ENCODE data around the gene DCTN3. TPM values are rescaled to one million over a fixed set of nuclear protein-coding genes. Genes with fewer than 3 reads are reported as not detected.

Gene DCTN3
- total RNA-seq, 1 experiment from 2014 or later: 57.5 TPM

DNA sequence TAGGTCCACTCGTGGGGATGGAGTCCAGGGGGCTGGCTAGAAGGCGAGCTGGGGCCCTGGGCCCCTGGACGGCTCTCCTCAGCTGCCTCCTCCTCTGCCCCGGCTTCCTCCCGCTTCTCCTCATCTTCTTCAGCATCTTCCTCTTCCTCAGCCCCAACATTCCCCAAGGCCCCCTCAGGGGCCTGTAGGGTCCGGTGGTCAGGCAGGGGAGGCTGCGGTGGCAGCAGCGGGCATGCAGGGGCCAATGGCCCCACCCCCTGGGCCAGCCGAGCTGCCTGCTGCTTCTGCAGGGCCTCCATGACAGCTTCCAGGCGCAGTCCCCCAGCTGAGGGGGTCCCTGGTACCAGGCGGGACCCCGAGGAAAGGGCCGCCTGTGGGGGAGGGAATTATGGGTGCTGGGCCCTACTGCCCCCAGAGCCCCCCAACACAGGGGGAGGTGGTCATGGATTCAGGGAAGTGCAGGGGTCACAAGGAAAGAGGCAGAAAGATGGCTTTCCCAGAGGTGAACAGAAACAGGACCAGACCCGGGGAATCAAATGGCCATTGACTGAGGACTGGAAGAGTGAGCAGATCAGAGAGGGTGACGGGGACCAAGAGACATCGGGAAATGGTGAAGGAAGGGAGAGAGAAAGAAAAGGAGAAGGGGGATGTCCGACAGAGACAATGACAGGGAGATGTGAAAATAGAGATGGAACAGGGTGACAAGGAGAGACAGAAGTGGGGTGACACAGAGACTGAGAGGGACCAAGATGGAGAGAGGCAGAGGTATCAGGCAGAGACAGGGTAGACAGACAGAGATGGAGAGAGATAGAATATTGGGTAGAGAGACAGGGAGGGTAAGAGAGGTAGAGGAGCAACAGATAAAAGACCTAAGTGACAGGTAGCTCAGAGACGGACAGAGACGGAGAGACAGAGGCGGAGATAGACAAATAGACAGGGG, 7.7 kb upstream of the DCTN3 start:
- no peak for TF ChIP-seq EZH2 (IDR thresholded peaks at IDR 0.05; ENCODE audit: low read depth)
- TF ChIP-seq, protein P1, sequence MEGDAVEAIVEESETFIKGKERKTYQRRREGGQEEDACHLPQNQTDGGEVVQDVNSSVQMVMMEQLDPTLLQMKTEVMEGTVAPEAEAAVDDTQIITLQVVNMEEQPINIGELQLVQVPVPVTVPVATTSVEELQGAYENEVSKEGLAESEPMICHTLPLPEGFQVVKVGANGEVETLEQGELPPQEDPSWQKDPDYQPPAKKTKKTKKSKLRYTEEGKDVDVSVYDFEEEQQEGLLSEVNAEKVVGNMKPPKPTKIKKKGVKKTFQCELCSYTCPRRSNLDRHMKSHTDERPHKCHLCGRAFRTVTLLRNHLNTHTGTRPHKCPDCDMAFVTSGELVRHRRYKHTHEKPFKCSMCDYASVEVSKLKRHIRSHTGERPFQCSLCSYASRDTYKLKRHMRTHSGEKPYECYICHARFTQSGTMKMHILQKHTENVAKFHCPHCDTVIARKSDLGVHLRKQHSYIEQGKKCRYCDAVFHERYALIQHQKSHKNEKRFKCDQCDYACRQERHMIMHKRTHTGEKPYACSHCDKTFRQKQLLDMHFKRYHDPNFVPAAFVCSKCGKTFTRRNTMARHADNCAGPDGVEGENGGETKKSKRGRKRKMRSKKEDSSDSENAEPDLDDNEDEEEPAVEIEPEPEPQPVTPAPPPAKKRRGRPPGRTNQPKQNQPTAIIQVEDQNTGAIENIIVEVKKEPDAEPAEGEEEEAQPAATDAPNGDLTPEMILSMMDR (conservative IDR thresholded peaks at IDR 0.05): no peak
- intact Hi-C loops (cut with micrococcal nuclease; ENCODE audit: unreplicated experiment): no loop called here
- Histone ChIP-seq H2AFZ (no peak overlapping the region), H3K9me2 (ENCODE audit: insufficient read depth) (no peaks in the 10 kb centered on the region), H3K4me3 (no peak overlapping the region), H3F3A (ENCODE audit: insufficient read depth, low read depth) (no peaks in the 10 kb centered on the region), H3K27ac (no peak overlapping the region), H3K36me3 (ENCODE audit: low read depth) (no peaks in the 10 kb centered on the region), H3K4me2 (no peak overlapping the region), H3K27me3 (ENCODE audit: insufficient read depth, low read depth) (peaks cover 50% of the 10 kb centered on the region), H4K20me1 (ENCODE audit: insufficient read depth) (no peaks in the 10 kb centered on the region), H3K4me1 (replicated peaks; ENCODE audit: insufficient read depth) (no peaks in the 10 kb centered on the region), H3K9me3 (ENCODE audit: insufficient read depth, low read depth) (no peaks in the 10 kb centered on the region), H3K79me2 (ENCODE audit: low read depth) (no peaks in the 10 kb centered on the region)
- CTCF ChIA-PET: no interaction called here
- no TSS peak for BruUV-seq (replicated peaks)
- POLR2A ChIA-PET (ENCODE audit: unreplicated experiment): no interaction called here
- no peak for DNase-seq

DNA sequence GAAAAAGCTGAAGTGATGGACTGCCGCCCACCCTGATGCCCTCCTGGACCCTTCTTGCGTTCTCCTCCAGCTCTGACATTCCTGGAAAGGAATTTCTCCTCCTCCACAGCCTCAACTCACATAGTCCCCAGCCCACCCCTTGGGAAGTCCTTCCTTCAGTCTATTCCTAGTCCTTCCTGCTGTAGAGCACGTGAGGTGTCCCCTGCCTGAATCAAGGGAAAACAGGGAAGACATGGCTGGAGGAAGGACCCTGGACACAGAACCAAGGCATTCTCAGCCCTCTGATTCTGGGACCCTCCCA, 4.8 kb upstream of the DCTN3 start:
- no peaks in the 10 kb centered on the region for H3F3A ChIP-seq (ENCODE audit: insufficient read depth, low read depth)
- no peak for DNase-seq
- intact Hi-C loops (cut with micrococcal nuclease; ENCODE audit: unreplicated experiment): no loop called here
- no peak overlapping the region for H3K4me2 ChIP-seq
- CTCF ChIA-PET: no interaction called here
- no peaks in the 10 kb centered on the region for H3K79me2 ChIP-seq (ENCODE audit: low read depth)
- POLR2A ChIA-PET (ENCODE audit: unreplicated experiment): no interaction called here
- no peak overlapping the region for H3K27ac ChIP-seq
- peaks cover 50% of the 10 kb centered on the region for H3K27me3 ChIP-seq (ENCODE audit: insufficient read depth, low read depth)
- no peak overlapping the region for H3K4me3 ChIP-seq
- H4K20me1 ChIP-seq (ENCODE audit: insufficient read depth): no peaks in the 10 kb centered on the region
- H3K4me1 ChIP-seq (replicated peaks; ENCODE audit: insufficient read depth): no peaks in the 10 kb centered on the region
- no peaks in the 10 kb centered on the region for H3K36me3 ChIP-seq (ENCODE audit: low read depth)
- H3K9me2 ChIP-seq (ENCODE audit: insufficient read depth): no peaks in the 10 kb centered on the region
- TF ChIP-seq, protein P1 (conservative IDR thresholded peaks at IDR 0.05): no peak
- no peak for TF ChIP-seq EZH2 (IDR thresholded peaks at IDR 0.05; ENCODE audit: low read depth)
- no TSS peak for BruUV-seq (replicated peaks)
- H2AFZ ChIP-seq: no peak overlapping the region
- no peaks in the 10 kb centered on the region for H3K9me3 ChIP-seq (ENCODE audit: insufficient read depth, low read depth)

DNA sequence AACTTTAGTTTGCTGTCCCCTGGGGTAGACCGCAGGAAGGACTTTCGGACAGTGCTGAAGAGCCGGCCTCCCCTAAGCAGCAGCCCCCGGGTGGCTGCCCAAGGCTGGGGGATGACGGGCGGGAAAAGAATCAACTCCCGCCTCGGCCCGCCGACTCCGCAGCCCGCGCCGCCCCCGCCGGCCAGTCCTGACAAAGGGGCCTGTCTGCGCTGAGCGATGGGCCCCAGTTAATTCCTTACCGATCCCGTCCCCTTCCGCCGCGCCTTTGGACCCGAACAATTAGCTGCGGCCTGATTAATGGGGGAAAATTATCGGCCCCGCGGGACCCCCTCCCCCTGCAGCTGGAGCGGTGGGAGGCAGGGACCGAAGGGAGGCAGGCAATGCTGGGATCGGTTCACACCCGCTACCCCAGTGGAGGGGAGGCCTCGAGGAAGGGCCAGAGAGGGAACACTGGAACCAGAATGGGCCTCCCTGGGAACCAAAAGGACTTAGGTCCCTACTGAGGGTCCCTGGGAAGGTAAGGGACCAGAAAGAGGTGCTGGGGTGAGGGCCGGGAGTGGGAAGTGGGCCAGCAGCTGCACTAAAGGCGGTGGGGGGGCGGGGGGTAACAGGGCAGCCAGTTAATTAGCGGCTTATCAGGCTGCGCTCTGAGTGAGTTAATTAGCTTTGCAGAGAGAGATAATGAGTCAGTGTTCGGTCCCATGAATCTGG, 4.3 kb upstream of the DCTN3 start:
- H3K27ac ChIP-seq: no peak overlapping the region
- no peaks in the 10 kb centered on the region for H3K79me2 ChIP-seq (ENCODE audit: low read depth)
- CTCF ChIA-PET: no interaction called here
- H3K9me3 ChIP-seq (ENCODE audit: insufficient read depth, low read depth): no peaks in the 10 kb centered on the region
- no peaks in the 10 kb centered on the region for H3K36me3 ChIP-seq (ENCODE audit: low read depth)
- H3K4me2 ChIP-seq: no peak overlapping the region
- no peak for TF ChIP-seq EZH2 (IDR thresholded peaks at IDR 0.05; ENCODE audit: low read depth)
- TF ChIP-seq, protein P1 (conservative IDR thresholded peaks at IDR 0.05): no peak
- no peak overlapping the region for H2AFZ ChIP-seq
- H3K4me3 ChIP-seq: no peak overlapping the region
- no peaks in the 10 kb centered on the region for H3K9me2 ChIP-seq (ENCODE audit: insufficient read depth)
- POLR2A ChIA-PET (ENCODE audit: unreplicated experiment): no interaction called here
- intact Hi-C loops (cut with micrococcal nuclease; ENCODE audit: unreplicated experiment): no loop called here
- H3K27me3 ChIP-seq (ENCODE audit: insufficient read depth, low read depth): peaks cover 45% of the 10 kb centered on the region
- no TSS peak for BruUV-seq (replicated peaks)
- no peaks in the 10 kb centered on the region for H3K4me1 ChIP-seq (replicated peaks; ENCODE audit: insufficient read depth)
- H3F3A ChIP-seq (ENCODE audit: insufficient read depth, low read depth): no peaks in the 10 kb centered on the region
- no peaks in the 10 kb centered on the region for H4K20me1 ChIP-seq (ENCODE audit: insufficient read depth)
- DNase-seq: no peak
